Activated T-cell treated with anti-CD3 and anti-CD28 coated beads, Interleukin-2, amount 50 U/mL, for 4 hours (primary cell): ENCODE measurements around the gene AFDN. TPM values are rescaled to one million over a fixed set of nuclear protein-coding genes. Genes with fewer than 3 reads are reported as not detected.

ENCODE experiments used
- ATAC-seq, 2 donors: fragments of 200-7000 bp; cut with Tn5 transposase; one replicate each; pipeline ENCODE4 v1.10.0; 2021
- DNase-seq: peaks from one replicate; pipeline ENCODE4 v3.0.0-alpha.2; 2020
- H3K27me3 Mint-ChIP-seq: one replicate; pipeline ENCODE4 v1.8.0; 2021; ENCODE audit warnings: low read depth, mixed read lengths
- H3K36me3 Mint-ChIP-seq: one replicate; pipeline ENCODE4 v1.8.0; 2022; ENCODE audit warnings: mixed read lengths; ENCODE audit not compliant: insufficient read depth
- H3K4me1 Mint-ChIP-seq: one replicate; pipeline ENCODE4 v1.8.0; 2021; ENCODE audit warnings: low read depth, mixed read lengths
- H3K4me3 Mint-ChIP-seq: one replicate; pipeline ENCODE4 v1.8.0; 2021; ENCODE audit warnings: mild to moderate bottlenecking, moderate library complexity, mixed read lengths
- H3K9me3 Mint-ChIP-seq: one replicate; pipeline ENCODE4 v1.8.0; 2021; ENCODE audit warnings: mixed read lengths
- total RNA-seq, 3 donors: library from RNA; stranded (reverse); gene quantifications; one replicate each; pipeline ENCODE4 v1.2.1, GENCODE V29; 2021

Gene AFDN
- total RNA-seq, 3 donors from 2014 or later = 12.8 to 29.1 (median 17.9) TPM

DNA sequence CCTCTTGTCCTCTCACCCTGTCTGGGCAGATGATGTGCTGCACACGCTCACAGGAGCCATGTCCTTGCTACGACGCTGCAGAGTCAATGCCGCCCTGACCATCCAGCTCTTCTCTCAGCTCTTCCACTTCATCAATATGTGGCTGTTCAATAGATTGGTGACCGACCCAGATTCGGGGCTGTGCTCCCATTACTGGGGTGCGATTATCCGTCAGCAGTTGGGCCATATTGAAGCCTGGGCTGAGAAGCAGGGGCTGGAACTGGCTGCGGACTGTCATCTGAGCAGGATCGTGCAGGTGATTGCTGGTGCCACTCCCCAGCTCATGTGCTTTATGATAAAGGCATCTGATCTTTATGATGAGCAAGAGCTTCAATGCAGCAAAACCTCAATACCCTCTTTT lies 88.4 kb downstream of the AFDN start:
- peaks cover 7% of the 10 kb centered on the region for H3K36me3 Mint-ChIP-seq
- no peaks in the 10 kb centered on the region for H3K27me3 Mint-ChIP-seq
- no peaks in the 10 kb centered on the region for H3K4me1 Mint-ChIP-seq
- no peaks in the 10 kb centered on the region for H3K9me3 Mint-ChIP-seq
- H3K4me3 Mint-ChIP-seq = no peak overlapping the region
- DNase-seq (no peak), ATAC-seq (no peak)

DNA sequence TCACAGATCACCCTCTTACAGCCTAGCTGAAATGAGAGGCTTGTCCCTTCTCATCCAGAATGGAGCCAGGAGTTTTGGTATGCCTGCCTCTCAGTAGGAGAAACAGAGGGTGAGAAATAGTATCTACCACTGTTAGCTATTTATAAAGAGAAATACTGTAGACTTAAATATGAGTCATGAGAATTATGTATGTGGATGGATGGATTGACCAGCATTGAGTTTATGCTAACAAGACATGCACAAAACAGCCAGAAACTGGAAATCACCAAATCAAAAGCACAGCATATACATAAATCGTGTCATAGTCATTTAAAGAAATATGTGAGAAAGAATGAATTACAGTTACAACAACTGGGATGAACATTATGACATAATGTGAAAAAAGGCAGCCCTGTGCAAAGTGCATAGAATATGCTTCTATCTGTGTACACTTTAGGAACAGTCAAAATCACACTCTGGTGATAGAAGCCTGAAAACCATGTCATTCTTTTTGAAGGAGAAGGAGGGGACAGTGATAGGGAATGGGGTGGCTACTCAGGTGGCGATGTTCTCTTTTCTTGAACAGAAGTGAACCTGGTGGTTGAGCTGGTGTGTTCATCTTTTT lies 90.9 kb downstream of the AFDN start:
- Mint-ChIP-seq H3K9me3 (no peaks in the 10 kb centered on the region), H3K4me3 (no peak overlapping the region), H3K27me3 (no peaks in the 10 kb centered on the region), H3K4me1 (no peaks in the 10 kb centered on the region), H3K36me3 (peaks cover 10% of the 10 kb centered on the region)
- ATAC-seq = no peak
- no peak for DNase-seq

DNA sequence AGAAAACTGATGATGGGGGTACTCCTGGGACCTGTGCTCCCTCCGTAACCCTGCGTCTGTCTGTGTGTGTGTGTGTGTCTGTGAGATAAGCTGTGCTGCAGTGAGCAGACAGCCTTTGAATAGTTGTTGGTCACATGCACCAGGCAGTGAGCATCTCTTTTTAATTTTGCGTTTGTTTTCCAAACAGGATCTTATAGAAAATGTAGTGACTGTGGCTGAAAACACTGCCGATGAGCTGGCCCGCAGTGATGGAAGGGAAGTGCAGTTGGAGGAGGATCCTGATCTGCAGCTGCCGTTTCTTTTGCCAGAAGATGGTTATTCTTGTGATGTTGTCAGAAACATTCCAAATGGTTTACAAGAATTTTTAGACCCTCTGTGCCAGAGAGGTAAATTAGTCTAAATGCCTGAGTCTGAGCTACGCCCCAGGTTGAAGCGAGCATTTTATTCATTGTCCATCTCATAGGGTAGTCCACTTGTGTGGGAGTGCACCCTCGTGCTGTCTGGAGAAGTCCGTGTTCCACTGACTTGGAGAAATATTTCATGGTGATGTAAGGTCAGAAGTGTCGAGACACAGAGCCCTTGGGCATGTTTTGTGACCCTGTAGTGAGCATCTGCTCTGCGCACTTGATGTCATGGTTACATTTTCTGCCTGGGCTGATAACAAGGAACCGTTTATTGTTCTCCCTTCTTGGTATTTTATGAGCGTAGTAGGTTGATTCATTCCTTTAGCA lies 92.0 kb downstream of the AFDN start:
- Mint-ChIP-seq H3K4me1 (no peaks in the 10 kb centered on the region), H3K9me3 (no peaks in the 10 kb centered on the region), H3K27me3 (no peaks in the 10 kb centered on the region), H3K4me3 (no peak overlapping the region), H3K36me3 (peaks cover 9% of the 10 kb centered on the region)
- no peak for DNase-seq
- ATAC-seq = no peak

DNA sequence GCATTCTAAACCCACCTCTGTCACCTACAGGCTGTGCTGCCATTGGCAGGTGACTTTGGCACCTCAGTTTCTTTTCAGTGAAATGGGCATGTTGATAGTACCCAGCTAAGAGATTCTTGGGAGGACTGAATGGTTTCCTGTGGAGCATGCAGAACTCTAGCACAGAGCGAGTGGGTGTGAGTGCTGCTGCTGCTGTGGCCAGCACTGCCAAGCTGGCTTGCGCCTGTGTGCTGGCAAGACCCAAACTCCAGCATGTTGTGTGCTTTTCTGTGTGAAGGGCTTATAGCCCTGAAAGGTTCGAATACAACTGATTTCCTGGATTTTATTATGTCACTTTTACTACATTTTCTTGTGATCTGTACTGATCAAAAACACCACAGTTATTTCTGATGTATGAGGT lies 92.6 kb downstream of the AFDN start:
- Mint-ChIP-seq H3K9me3 (no peaks in the 10 kb centered on the region), H3K36me3 (peaks cover 9% of the 10 kb centered on the region), H3K27me3 (no peaks in the 10 kb centered on the region), H3K4me1 (no peaks in the 10 kb centered on the region), H3K4me3 (no peak overlapping the region)
- DNase-seq (no peak), ATAC-seq (no peak)

DNA sequence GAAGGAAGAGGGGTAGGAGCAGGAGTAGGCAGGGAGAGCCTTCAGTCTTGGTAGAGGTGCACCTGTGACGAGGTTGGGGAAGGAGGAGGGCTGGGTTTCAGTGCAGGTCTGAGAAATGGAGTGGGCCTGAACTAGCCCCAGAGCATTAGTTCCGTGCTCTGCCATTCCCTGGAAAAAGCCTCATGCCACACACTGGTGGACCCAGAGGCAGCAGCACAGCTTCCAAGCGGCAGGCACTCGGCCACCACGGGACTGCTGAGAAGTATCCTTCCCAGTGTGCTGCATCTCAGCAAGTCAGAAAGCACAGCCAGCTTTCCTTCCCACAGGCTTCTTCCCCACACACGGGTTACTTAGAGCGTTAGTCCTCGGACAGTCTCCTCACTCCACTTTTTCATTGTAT lies 93.5 kb downstream of the AFDN start:
- Mint-ChIP-seq H3K4me1 (no peaks in the 10 kb centered on the region), H3K36me3 (peaks cover 9% of the 10 kb centered on the region), H3K4me3 (no peak overlapping the region), H3K9me3 (no peaks in the 10 kb centered on the region), H3K27me3 (no peaks in the 10 kb centered on the region)
- ATAC-seq = no peak
- no peak for DNase-seq

DNA sequence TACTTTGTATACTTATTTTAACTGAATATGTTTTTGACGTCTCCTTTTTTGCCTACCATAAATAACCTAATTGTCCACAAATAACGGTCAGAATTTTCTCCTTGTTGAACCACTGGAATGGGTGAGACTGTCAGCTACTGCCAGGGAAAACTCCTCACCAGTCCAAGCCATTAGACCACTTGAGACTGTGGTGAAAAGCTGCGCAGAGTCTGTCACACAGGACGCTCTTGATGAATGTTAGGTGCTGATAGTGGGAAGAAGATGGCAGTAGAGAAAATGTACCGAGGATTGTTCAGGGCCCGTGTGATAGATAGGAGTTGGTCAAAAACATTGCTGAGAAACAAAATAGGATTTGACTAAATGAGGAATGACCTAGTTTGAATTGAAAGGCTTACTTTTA lies 95.1 kb downstream of the AFDN start:
- Mint-ChIP-seq H3K4me3 (no peak overlapping the region), H3K9me3 (no peaks in the 10 kb centered on the region), H3K4me1 (no peaks in the 10 kb centered on the region), H3K36me3 (peaks cover 9% of the 10 kb centered on the region), H3K27me3 (no peaks in the 10 kb centered on the region)
- ATAC-seq (no peak), DNase-seq (no peak)

DNA sequence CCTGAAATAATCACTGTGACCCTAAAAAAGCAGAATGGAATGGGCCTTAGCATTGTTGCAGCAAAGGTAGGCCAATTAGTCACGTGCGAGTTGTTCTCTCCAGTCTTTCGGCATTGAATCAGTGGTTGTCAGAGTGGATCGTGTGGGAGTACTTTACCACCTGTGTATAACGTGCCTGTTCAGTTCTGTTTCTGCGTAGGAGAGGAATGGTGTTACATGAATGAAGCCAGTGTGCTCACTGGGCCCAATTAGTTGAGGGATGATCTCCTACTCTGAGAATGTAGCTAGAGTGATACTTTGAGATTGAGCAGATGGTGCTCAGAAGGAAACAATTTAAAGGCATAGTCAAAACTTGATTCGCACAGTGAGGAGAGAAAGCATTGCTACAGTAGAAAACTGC lies 98.3 kb downstream of the AFDN start:
- Mint-ChIP-seq H3K4me1 (no peaks in the 10 kb centered on the region), H3K36me3 (peaks cover 11% of the 10 kb centered on the region), H3K4me3 (no peak overlapping the region), H3K27me3 (no peaks in the 10 kb centered on the region), H3K9me3 (no peaks in the 10 kb centered on the region)
- DNase-seq = no peak
- no peak for ATAC-seq

DNA sequence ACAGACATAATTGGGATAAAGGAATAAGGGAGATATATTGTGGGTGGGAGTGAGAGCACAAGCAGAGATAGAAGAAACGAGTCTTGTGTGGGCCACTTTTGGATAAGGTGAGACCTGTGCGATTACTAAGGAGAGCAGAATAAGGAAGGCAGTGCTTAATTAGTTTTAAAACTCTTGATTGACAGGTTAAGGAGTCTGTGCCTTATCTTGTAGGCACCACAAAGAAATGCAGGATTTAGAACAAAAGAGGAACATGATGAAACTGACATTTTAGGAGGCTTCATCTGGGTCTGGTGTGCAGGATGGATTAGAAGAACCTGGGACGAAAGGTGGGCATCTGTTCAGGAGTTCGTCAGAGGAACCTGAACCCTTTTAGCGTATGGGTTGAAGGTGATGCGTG lies 100.5 kb downstream of the AFDN start:
- ATAC-seq = no peak
- H3K4me1 Mint-ChIP-seq = no peaks in the 10 kb centered on the region
- no peak overlapping the region for H3K4me3 Mint-ChIP-seq
- H3K36me3 Mint-ChIP-seq = peaks cover 8% of the 10 kb centered on the region
- H3K9me3 Mint-ChIP-seq = no peaks in the 10 kb centered on the region
- no peak for DNase-seq
- H3K27me3 Mint-ChIP-seq = no peaks in the 10 kb centered on the region

DNA sequence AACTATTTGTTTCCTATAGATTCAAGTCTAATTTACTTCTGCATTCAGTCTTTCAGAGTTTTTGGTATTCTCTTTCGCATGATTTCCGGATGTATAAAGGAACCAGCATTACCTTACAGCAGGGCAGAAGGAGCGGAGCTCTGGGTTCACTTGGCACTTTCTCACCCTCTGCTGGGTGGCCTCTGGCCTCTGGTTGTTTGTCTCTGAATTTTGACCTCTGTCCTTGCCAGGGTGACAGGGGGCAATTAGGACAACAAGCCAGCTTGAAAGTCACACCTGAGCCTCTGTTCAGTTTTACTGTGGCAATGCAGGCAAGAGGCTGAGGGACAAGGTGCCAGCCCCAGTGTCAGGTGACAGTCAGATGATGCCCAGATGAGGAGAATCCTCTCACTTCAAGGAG lies 101.4 kb downstream of the AFDN start:
- Mint-ChIP-seq H3K4me1 (no peaks in the 10 kb centered on the region), H3K4me3 (no peak overlapping the region), H3K36me3 (peaks cover 8% of the 10 kb centered on the region), H3K27me3 (no peaks in the 10 kb centered on the region), H3K9me3 (no peaks in the 10 kb centered on the region)
- DNase-seq = no peak
- ATAC-seq = no peak

DNA sequence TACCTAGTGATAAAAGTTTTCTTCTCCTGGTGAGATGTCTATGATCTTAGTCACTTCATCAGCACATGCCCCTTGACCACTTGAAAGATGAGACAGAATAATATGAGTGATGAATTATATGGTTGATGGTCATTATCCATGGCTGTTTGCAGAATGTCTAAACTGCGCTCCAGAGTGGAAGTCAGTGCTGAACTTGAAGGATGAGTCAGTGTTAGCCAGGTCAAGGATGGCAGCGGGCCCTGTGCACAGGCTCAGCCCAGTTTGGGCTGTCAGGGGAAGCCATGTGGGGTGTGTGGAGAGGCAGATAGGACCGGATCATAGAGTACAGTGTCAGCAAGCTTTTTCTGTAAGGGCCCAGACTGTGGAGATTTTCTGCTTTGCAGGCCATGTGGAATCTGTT lies 103.6 kb downstream of the AFDN start:
- ATAC-seq = no peak
- Mint-ChIP-seq H3K36me3 (peaks cover 5% of the 10 kb centered on the region), H3K4me3 (no peak overlapping the region), H3K27me3 (no peaks in the 10 kb centered on the region), H3K4me1 (no peaks in the 10 kb centered on the region), H3K9me3 (no peaks in the 10 kb centered on the region)
- DNase-seq = no peak

DNA sequence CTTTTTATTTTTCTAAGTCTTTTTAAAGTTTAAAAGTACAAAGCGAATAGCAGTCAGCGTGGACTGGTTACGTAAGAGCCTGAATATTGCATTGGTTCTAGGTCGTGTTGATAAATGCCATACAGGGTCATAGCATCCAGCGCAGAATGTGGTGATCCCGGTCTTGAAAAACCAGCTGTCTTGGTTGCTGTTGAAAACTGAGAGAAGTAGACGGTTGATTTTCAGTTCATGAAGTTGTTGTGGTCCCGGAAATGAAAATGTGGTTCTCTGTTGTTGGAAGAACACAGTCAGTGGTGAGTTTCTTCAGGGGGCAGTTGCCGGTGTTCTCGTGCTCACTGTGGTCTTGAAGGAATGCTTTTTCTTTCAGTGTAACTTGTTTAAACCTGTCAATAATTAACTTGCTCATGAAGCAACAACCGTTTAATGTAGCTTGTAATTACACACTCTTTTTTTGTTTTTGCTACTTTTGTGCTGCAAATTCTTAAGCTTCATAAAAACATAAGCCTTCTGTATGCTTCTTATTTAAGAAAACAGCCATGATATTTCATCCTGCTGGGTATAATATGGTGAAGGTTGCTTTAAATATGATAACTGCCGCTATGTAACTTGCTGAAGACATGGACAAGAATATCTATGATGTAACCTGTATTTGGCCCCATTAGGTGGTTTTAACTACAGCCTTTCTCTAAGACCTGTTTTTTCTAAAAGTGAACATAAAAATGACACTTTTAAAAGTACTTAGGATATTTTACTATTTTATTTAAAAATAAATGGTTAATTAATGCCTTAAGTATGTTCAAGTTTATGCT lies 106.0 kb downstream of the AFDN start:
- peaks cover 3% of the 10 kb centered on the region for H3K36me3 Mint-ChIP-seq
- no peak for ATAC-seq
- H3K9me3 Mint-ChIP-seq = no peaks in the 10 kb centered on the region
- no peaks in the 10 kb centered on the region for H3K27me3 Mint-ChIP-seq
- no peaks in the 10 kb centered on the region for H3K4me1 Mint-ChIP-seq
- H3K4me3 Mint-ChIP-seq = no peak overlapping the region
- no peak for DNase-seq

DNA sequence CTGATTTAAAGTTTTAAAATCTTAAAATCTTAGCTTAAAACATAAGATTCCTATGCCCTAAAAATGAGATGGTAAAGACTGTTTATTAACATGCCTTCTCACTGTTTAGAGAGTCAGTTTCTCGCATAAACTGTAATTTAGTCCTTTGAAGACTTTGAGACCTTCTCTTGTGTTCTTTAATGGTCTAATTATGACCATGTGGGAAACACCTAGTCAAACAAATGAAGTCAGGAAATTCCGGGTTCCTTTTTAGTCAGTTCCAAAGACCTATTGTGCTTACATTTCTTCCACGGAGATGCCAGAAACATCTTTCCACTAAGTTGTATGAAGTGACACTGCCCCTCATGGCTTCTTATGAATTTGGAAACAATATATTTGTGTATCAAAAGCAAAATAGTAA lies 106.6 kb downstream of the AFDN start:
- Mint-ChIP-seq H3K4me1 (no peaks in the 10 kb centered on the region), H3K36me3 (peaks cover 3% of the 10 kb centered on the region)

DNA sequence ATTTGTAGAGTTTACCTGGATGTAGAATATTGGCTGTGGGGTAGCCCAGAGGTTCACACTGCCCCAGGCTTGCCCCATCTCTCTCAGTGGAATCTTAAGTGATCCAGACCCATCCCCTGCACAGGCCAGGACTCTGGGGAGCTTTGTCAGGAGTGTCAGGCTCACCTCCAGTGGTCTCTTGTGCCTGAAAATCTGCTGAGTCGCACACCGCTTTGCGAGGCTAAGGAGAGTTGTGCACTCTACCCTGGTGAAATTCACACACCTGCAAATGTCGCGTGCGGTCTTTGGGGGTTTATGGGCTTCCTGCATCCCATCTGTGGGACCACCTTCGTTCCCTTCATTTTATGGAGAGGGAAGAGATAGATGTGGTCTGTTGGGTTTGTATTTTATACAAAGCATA lies 107.1 kb downstream of the AFDN start:
- no peak for DNase-seq
- Mint-ChIP-seq H3K4me3 (no peak overlapping the region), H3K4me1 (no peaks in the 10 kb centered on the region), H3K36me3 (no peaks in the 10 kb centered on the region), H3K9me3 (no peaks in the 10 kb centered on the region), H3K27me3 (no peaks in the 10 kb centered on the region)
- ATAC-seq = no peak

More for the DNA sequence above, 106.6 kb downstream of the AFDN start:
- H3K4me3 Mint-ChIP-seq = no peak overlapping the region
- ATAC-seq (no peak), DNase-seq (no peak)
- no peaks in the 10 kb centered on the region for H3K27me3 Mint-ChIP-seq
- H3K9me3 Mint-ChIP-seq = no peaks in the 10 kb centered on the region

DNA sequence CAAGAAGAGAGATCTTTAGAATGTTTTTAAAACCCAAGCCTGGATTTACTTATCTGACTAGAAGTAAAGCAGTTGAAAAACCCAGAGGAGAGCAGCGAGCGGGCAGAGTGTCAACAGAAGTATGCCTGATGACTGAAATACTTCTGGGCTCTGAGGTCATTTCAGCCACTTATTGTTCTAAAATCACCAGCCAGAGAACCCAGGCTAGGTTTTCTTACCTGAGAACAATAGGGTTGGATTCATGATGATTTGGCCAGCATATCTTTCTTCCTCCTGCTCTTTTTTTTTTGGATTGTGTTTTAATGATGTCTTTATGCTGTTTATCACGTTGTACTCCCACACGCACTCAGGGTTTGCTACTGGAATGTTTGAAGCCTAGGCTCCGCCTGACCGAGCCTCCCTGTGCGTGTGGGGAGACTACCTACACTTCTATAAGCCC lies 107.7 kb downstream of the AFDN start:
- no peaks in the 10 kb centered on the region for H3K36me3 Mint-ChIP-seq
- no peaks in the 10 kb centered on the region for H3K9me3 Mint-ChIP-seq

DNA sequence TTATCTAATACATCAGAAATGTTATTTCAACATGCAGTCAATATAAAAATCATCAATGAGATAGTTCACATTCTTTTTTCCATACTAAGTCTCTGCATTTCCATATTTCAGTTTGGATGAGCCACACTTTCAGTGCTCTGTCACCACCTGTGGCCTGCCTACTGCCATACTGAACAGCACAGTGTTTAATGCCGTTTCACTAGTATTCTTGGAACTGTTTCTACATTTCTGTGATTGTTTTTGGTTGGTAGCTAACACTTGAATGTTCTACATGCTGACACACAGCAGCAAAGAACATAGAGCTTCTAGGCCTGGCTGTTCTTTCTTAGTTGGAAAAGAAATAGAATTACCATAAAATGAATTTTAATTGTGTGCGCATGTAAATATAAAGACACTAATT lies 109.3 kb downstream of the AFDN start:
- no peak for ATAC-seq
- Mint-ChIP-seq H3K36me3 (no peaks in the 10 kb centered on the region), H3K27me3 (no peaks in the 10 kb centered on the region), H3K4me3 (no peak overlapping the region), H3K9me3 (no peaks in the 10 kb centered on the region), H3K4me1 (no peaks in the 10 kb centered on the region)
- DNase-seq = no peak

More for the DNA sequence above, 107.7 kb downstream of the AFDN start:
- ATAC-seq (no peak), DNase-seq (no peak)
- H3K27me3 Mint-ChIP-seq = no peaks in the 10 kb centered on the region
- H3K4me3 Mint-ChIP-seq = no peak overlapping the region
- no peaks in the 10 kb centered on the region for H3K4me1 Mint-ChIP-seq
